HG02884 (cell line): ENCODE results near the gene TBX10.
"Not testable (repeated sequence)": the region's sequence is repeated elsewhere in the genome, so short reads cannot be mapped to it uniquely, and the experiment has no call there.

ENCODE experiments used
- ATAC-seq: cut with Tn5 transposase; IDR thresholded peaks from one replicate; pipeline ENCODE4 v1.9.1; 2021; ENCODE audit warnings: mild to moderate bottlenecking, moderate library complexity; ENCODE audit not compliant: unreplicated experiment

TBX10 gene

GRCh38 chr11:67604815-67605214, 34.7 kb downstream of the TBX10 start:
- no peak for ATAC-seq

GRCh38 chr11:67604119-67604518, 35.4 kb downstream of the TBX10 start:
- ATAC-seq: not testable (repeated sequence)

GRCh38 chr11:67601098-67601497, 38.5 kb downstream of the TBX10 start:
- ATAC-seq: no peak

- ATAC-seq: no peak
These were observed 39.1 kb downstream of the TBX10 start for GRCh38 chr11:67600324-67601029.

GRCh38 chr11:67599149-67599548, 40.4 kb downstream of the TBX10 start:
- no peak for ATAC-seq

- ATAC-seq: not testable (repeated sequence)
These were observed 41.6 kb downstream of the TBX10 start for GRCh38 chr11:67597963-67598362.

GRCh38 chr11:67597458-67597857, 42.1 kb downstream of the TBX10 start:
- not testable (repeated sequence) for ATAC-seq

GRCh38 chr11:67596753-67597300, 42.7 kb downstream of the TBX10 start:
- ATAC-seq: no peak

GRCh38 chr11:67594480-67594879, 45.1 kb downstream of the TBX10 start:
- ATAC-seq: no peak

- ATAC-seq: no peak
These were observed 46.0 kb downstream of the TBX10 start for GRCh38 chr11:67593565-67593905.

GRCh38 chr11:67592880-67593564, 46.5 kb downstream of the TBX10 start:
- ATAC-seq: no peak

- not testable (repeated sequence) for ATAC-seq
These were observed 50.6 kb downstream of the TBX10 start for GRCh38 chr11:67588899-67589415.

GRCh38 chr11:67588136-67588503, 51.4 kb downstream of the TBX10 start:
- ATAC-seq: peak; percentile 5

- ATAC-seq: no peak
These were observed 52.9 kb downstream of the TBX10 start for GRCh38 chr11:67586568-67587250.

- no peak for ATAC-seq
These were observed 53.7 kb downstream of the TBX10 start for GRCh38 chr11:67585911-67586310.

GRCh38 chr11:67584881-67585873, 54.4 kb downstream of the TBX10 start:
- no peak for ATAC-seq

- ATAC-seq: no peak
These were observed 55.2 kb downstream of the TBX10 start for GRCh38 chr11:67584205-67584880.

GRCh38 chr11:67583247-67584204, 56.0 kb downstream of the TBX10 start, which contains the start of gene GSTP1:
Gene GSTP1 (plus strand): TSS chr11:67583812. CDS start chr11:67583844, 32 bp downstream.
- ATAC-seq: peak; percentile 54
